Measurements from ENCODE around the gene SBF2. TPM values are rescaled to one million over a fixed set of nuclear protein-coding genes. Genes with fewer than 3 reads are reported as not detected.

Gene SBF2
- total RNA-seq, 3 donors from 2014 or later = 74.8 to 91.9 (median 88.2) TPM

- H3K36me3 ChIP-seq = no peaks in the 10 kb centered on the region
- no peak overlapping the region for H3K4me3 ChIP-seq
- TF ChIP-seq POLR2A (IDR thresholded peaks at IDR 0.05) = no peak
- TF ChIP-seq POLR2AphosphoS5 (IDR thresholded peaks at IDR 0.05) = no peak
- no peak for TF ChIP-seq CTCF (IDR thresholded peaks at IDR 0.05)
- H3K27ac ChIP-seq = peak overlapping the region; percentile 15 to 67
- intact Hi-C loops (cut with DNase I; ENCODE audit: low total_unique reads) = no loop called here
- H3K4me1 ChIP-seq = no peaks in the 10 kb centered on the region
- H3K27me3 ChIP-seq = no peaks in the 10 kb centered on the region
- no peaks in the 10 kb centered on the region for H3K9me3 ChIP-seq
- DNase-seq (ENCODE audit: low spot score in 2 of 2) = no peak
These were observed 552.8 kb downstream of the SBF2 start for GRCh38 chr11:9741260-9741659.

- no peak for TF ChIP-seq CTCF (IDR thresholded peaks at IDR 0.05)
- TF ChIP-seq POLR2A (IDR thresholded peaks at IDR 0.05) = no peak
- no peak for TF ChIP-seq POLR2AphosphoS5 (IDR thresholded peaks at IDR 0.05)
- intact Hi-C loops (cut with DNase I; ENCODE audit: low total_unique reads) = no loop called here
- H3K27ac ChIP-seq = peak overlapping the region; percentile 57 to 67
- no peak overlapping the region for H3K4me3 ChIP-seq
- H3K27me3 ChIP-seq = no peaks in the 10 kb centered on the region
- no peaks in the 10 kb centered on the region for H3K9me3 ChIP-seq
- peak; percentile 52 to 78 for DNase-seq (ENCODE audit: low spot score in 2 of 2)
- no peaks in the 10 kb centered on the region for H3K4me1 ChIP-seq
- H3K36me3 ChIP-seq = no peaks in the 10 kb centered on the region
These were observed 553.7 kb downstream of the SBF2 start for GRCh38 chr11:9740202-9740883.

DNA sequence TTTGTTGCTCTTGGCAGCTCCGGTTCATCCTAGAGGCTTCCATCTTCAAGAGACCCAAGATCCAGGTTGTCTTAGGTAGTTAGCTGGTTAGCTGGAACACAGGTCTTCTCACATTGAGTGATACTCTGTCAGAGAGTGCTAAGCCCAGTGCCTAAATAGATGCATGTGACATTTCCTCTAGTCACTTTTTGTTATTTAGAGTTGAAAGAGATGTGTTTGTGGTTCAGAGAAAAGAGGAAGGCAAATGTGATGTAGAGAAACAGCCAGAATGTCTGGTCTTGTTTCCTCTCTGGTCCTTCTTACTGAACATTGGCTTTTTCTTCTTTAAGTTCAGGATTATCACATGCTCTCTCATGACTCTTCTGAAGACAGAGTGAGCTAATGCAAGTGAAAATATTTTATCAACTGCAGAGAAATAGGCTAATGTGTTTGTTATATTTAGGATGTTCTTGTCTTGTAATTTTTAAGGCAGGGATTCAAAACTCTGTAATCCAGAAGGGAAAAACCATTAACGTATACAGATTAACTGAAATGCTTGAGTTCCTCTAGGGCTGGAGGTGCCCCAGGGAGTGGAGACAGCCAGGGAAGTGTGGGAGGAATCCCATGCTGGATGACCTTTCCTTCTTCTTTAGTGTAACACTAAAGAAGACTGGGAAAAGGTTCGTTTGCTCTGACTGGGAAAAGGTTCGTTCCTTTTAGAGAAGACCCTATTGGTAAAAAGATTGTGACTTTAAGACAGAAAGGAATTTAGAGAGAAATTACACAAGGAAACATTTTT is 554.7 kb downstream of the SBF2 start:
- H3K27ac ChIP-seq = peak overlapping the region; percentile 57 to 67
- H3K27me3 ChIP-seq = no peaks in the 10 kb centered on the region
- H3K9me3 ChIP-seq = no peaks in the 10 kb centered on the region
- TF ChIP-seq POLR2A (IDR thresholded peaks at IDR 0.05) = no peak
- no peak for TF ChIP-seq CTCF (IDR thresholded peaks at IDR 0.05)
- no peaks in the 10 kb centered on the region for H3K4me1 ChIP-seq
- H3K4me3 ChIP-seq = no peak overlapping the region
- DNase-seq (ENCODE audit: low spot score in 2 of 2) = no peak
- H3K36me3 ChIP-seq = no peaks in the 10 kb centered on the region
- intact Hi-C loops (cut with DNase I; ENCODE audit: low total_unique reads) = no loop called here

GRCh38 chr11:9738707-9739106 is 555.3 kb downstream of the SBF2 start:
- Histone ChIP-seq H3K27me3 (no peaks in the 10 kb centered on the region), H3K4me3 (no peak overlapping the region), H3K27ac (peak overlapping the region; percentile 52 to 67), H3K36me3 (no peaks in the 10 kb centered on the region), H3K4me1 (no peaks in the 10 kb centered on the region), H3K9me3 (no peaks in the 10 kb centered on the region)
- no peak for DNase-seq (ENCODE audit: low spot score in 2 of 2)
- intact Hi-C loops (cut with DNase I; ENCODE audit: low total_unique reads) = no loop called here
- no peak for TF ChIP-seq POLR2AphosphoS5 (IDR thresholded peaks at IDR 0.05)
- no peak for TF ChIP-seq CTCF (IDR thresholded peaks at IDR 0.05)
- TF ChIP-seq POLR2A (IDR thresholded peaks at IDR 0.05) = no peak

GRCh38 chr11:9738116-9738515 is 555.9 kb downstream of the SBF2 start:
- Histone ChIP-seq H3K4me3 (no peak overlapping the region), H3K27me3 (no peaks in the 10 kb centered on the region), H3K36me3 (no peaks in the 10 kb centered on the region), H3K27ac (peak overlapping the region in 1 of 2 donors; percentile 67), H3K9me3 (no peaks in the 10 kb centered on the region), H3K4me1 (no peaks in the 10 kb centered on the region)
- intact Hi-C loops (cut with DNase I; ENCODE audit: low total_unique reads) = no loop called here
- DNase-seq (ENCODE audit: low spot score in 2 of 2) = no peak
- TF ChIP-seq POLR2AphosphoS5 (IDR thresholded peaks at IDR 0.05) (no peak), POLR2A (IDR thresholded peaks at IDR 0.05) (no peak), CTCF (IDR thresholded peaks at IDR 0.05) (no peak)
